T47D (cell line): ENCODE data around the gene EWSR1.

Experiments used
- DNase-seq, 2 experiments: peaks; one replicate each; pipeline versions ENCODE4 v3.0.0 to v3.0.0-alpha.2; 2011 to 2012; ENCODE audit warnings: low read depth in 1 of 2, low spot score in 1 of 2
- JUND ChIP-seq: IDR thresholded peaks from 2 replicates; pipeline ENCODE4 v1.6.1; 2012; ENCODE audit warnings: low read depth
- in situ Hi-C: cut with HindIII; loops from 2 replicates; pipeline ENCODE4 v1.10.0; 2016; ENCODE audit warnings: low sequenced_read_pairs, low pct_unique_long_range_greater_than_20kb

EWSR1 gene

DNA sequence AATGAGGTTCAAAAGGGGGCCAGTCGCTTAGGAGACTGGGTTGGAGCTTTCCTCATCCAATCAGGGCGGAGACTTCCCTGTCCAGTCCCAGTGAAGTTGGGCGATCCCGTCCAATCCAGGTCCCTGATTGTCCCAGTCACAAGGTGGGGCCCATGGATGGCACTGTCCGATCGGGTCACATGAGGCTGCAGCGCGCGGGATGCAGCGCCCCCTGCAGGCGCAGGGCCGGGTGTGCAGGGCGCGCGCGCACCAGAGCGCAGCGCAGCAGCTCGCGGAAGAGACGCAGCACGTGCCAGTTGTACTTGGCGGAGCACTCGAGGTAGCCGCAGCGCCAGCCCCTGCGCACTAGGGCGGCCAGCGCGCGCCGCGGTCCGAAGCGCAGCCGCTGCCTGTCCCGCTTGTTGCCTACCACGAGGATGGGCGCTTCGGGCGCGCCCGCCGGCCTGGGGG lies 45.1 kb downstream of the EWSR1 start:
- DNase-seq, result no peak
- TF ChIP-seq JUND, result no peak
- in situ Hi-C loops, result no loop called here

DNA sequence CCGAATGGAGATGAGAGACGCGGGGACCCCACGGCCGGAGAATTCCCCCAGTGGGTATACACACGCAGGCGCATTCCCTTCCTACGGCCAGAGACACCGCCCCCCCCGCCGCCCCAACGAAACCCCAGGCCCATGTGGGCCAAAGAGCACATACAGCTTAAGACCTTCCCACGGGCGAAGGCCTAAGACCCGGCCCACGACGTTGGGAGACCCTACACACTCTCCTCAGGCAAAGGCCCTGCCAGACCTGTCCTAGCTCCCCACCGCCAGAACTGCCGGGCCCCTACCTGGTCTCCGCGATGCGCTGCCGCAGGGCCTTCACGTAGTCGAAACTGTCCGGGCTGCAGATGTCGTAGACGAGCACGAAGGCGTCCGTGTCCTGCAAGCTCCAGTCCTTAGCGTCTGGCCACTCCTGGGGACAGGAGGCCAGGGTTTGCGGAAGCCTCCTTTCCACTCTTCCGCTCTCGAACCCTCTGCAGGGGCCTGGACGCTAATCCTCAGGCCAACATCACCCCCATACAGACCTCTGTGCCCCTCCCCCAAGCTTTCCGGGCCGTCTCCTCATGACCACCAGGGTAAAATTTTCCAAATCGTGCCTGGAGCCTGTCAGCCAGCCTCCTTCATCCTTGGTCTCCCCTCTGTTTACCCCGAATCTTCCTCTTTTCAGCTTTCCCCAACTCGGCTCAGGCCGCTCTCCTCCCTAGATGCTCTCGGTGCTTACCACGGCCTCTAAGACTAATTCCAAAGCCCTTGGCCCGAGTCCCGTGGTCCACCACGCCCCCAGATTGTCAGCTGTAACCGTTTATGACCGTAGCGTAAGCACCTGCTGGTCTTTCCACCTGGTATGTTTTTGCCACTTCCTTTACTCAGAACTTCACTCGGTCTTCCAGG lies 45.8 kb downstream of the EWSR1 start:
- no peak for DNase-seq
- in situ Hi-C loops, result no loop called here
- no peak for TF ChIP-seq JUND

GRCh38 chr22:29314537-29315285 lies 46.6 kb downstream of the EWSR1 start:
- no peak for DNase-seq
- TF ChIP-seq JUND, result no peak
- in situ Hi-C loops, result no loop called here

- no peak for TF ChIP-seq JUND
- in situ Hi-C loops, result no loop called here
- no peak for DNase-seq
Observed at GRCh38 chr22:29315286-29316140, 47.4 kb downstream of the EWSR1 start, which contains the start of gene RASL10A. RASL10A (minus strand) TSS chr22:29315697; CDS start chr22:29315246, 451 bp downstream.

GRCh38 chr22:29316141-29316828 lies 48.2 kb downstream of the EWSR1 start:
- TF ChIP-seq JUND, result no peak
- in situ Hi-C loops, result no loop called here
- DNase-seq, result no peak

- in situ Hi-C loops, result no loop called here
- TF ChIP-seq JUND, result no peak
- no peak for DNase-seq
Observed at GRCh38 chr22:29317827-29318454, 49.9 kb downstream of the EWSR1 start.

DNA sequence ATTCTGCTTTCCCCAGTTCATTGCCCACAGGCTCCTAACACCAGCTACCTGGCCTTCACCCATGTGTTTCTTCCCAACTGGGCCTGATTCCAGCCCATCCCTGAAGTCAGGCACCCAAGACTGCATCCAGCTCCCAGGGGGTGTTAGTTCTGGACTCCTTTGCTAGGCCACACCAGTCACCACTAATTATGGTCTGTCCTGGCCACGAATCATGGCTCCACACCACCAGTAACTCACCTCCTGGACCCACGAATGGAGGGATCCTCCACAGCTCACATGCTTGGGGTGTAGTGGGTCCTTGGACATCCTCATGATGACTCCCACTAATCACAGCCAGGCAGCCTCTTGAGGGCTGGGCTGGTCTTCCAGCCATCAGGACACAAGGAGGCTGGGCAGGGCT lies 51.0 kb downstream of the EWSR1 start:
- TF ChIP-seq JUND, result no peak
- in situ Hi-C loops, result no loop called here

DNA sequence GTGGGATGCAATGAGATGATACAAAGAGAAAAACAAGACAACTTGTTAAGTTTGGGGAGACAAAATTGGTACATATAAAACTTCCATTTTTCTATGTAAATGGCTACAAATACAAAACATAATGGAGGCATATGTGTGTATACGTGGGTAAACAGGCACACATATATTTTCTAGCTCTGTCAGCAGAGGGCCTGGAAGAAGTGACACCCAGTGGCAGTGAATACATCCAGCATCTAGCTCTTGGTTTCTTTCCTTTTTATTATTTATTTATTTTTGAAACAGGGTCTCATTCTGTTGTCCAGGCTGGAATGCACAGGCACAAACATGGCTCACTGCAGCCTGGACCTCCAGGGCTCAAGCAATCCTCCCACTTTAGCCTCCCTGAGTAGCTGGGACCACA lies 52.5 kb downstream of the EWSR1 start:
- DNase-seq, result peak in 1 of 2 experiments; percentile 39
- in situ Hi-C loops, result no loop called here
- TF ChIP-seq JUND, result no peak

More for the DNA sequence above, 51.0 kb downstream of the EWSR1 start:
- no peak for DNase-seq

DNA sequence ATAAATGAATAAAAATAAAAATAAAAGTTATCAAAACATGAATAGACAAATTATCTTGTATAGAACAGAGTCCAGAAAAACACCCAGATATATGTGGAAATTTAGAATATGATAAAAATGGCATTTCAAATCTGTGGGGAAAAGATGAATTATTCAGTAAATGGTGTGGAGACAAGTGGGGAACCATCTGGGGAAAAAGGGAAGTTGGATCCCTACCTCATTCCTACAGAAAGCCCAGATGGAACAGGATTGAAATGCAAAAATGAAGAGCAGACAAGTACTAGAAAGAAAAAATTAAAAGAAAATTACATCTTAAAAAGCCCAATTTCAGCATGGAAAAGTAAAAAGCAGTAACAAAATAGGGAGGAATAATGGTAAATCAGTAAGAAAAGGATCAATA lies 55.6 kb downstream of the EWSR1 start:
- no peak for TF ChIP-seq JUND
- in situ Hi-C loops, result no loop called here
- DNase-seq, result no peak

- no peak for DNase-seq
- in situ Hi-C loops, result no loop called here
- TF ChIP-seq JUND, result no peak
Observed at GRCh38 chr22:29325356-29325755, 57.3 kb downstream of the EWSR1 start.

DNA sequence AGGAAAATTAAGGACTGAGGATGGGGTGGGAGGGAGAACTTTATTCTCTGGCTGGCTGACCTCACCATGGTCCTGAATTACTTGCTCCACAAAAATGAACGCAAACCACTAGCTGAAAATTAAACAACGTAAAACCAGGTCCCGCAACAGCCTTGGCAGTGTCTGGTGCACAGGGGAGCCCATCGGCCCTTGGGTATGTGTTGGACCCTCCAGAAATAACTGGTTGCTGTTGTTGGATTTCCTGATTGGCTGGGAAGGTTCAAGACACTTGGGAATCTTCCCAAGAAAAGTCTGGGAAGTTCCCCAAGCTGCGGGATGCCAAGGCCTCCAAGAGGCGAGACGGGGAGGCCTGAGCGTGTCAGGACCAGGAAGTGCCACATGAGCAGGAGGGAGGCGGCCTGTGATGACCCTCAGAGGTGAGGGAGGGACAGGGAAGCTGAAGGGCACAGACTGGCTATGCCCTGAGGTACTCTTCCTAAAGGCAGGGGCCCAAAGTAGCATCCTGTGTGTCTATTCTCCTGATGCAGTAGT lies 57.8 kb downstream of the EWSR1 start:
- in situ Hi-C loops, result no loop called here
- no peak for DNase-seq
- no peak for TF ChIP-seq JUND
